Cardiac atrium fibroblast (primary cell): Measurements from ENCODE around the gene ZNF71. TPM values are rescaled to one million over a fixed set of nuclear protein-coding genes. Genes with fewer than 3 reads are reported as not detected.

Experiments
- total RNA-seq: library from RNA; depleted of rRNA; stranded (reverse); fragments of >200 nt; gene quantifications from 2 replicates; pipeline ENCODE4 v1.2.3, GENCODE V29; 2015

ZNF71 gene
- 4.0 and 9.4 TPM in 2 replicates for total RNA-seq

GRCh38 chr19:56594783-56595547 lies at the start of gene ZNF71:
ZNF71 (plus strand) TSS chr19:56595302; CDS start chr19:56601559, 6,257 bp downstream.

GRCh38 chr19:56567274-56568120 lies 27.6 kb upstream of the ZNF71 start, which contains the start of gene ZNF470:
ZNF470 (plus strand) TSS chr19:56567468; CDS start chr19:56570312, 2,844 bp downstream.

GRCh38 chr19:56642711-56643459 lies 47.8 kb downstream of the ZNF71 start, which contains the start of gene SMIM17:
SMIM17 (plus strand) TSS chr19:56643159; CDS start chr19:56645668, 2,509 bp downstream.

GRCh38 chr19:56671613-56671994 lies 76.5 kb downstream of the ZNF71 start, which contains the start of gene ZNF835:
ZNF835 (minus strand) TSS chr19:56671757; CDS start chr19:56665198, 6,559 bp downstream.

Other genes starting within 250 kb of the ZNF71 start
- gene ZNF582, start 201.8 kb upstream of the ZNF71 start, total RNA-seq = 1.6 and 3.2 TPM in 2 replicates
- gene ZNF583, start 191.0 kb upstream of the ZNF71 start, total RNA-seq = 2.7 and 2.8 TPM in 2 replicates
- gene ZNF667, start 118.0 kb upstream of the ZNF71 start, total RNA-seq = 5.0 and 5.2 TPM in 2 replicates
- 3.2 and 3.6 TPM in 2 replicates for gene ZNF471, start 87.4 kb upstream of the ZNF71 start, total RNA-seq
- gene ZFP28, start 56.4 kb upstream of the ZNF71 start, total RNA-seq = 7.8 and 13.4 TPM in 2 replicates
- gene ZNF470, start 27.8 kb upstream of the ZNF71 start, total RNA-seq = 4.9 and 5.4 TPM in 2 replicates
- gene SMIM17, start 47.9 kb downstream of the ZNF71 start, total RNA-seq = not detected in 2 replicates
- gene ZNF835, start 76.5 kb downstream of the ZNF71 start, total RNA-seq = 0.49 and 0.54 TPM in 2 replicates
- 2.4 and 2.9 TPM in 2 replicates for gene PEG3, start 245.4 kb downstream of the ZNF71 start, total RNA-seq
- not detected in 2 replicates for gene ZIM2, start 245.4 kb downstream of the ZNF71 start, total RNA-seq